Neural progenitor cell (in vitro differentiated cells): ENCODE results near the gene WHAMM. TPM values are rescaled to one million over a fixed set of nuclear protein-coding genes. Genes with fewer than 3 reads are reported as not detected.
"Not testable (repeated sequence)": the region's sequence is repeated elsewhere in the genome, so short reads cannot be mapped to it uniquely, and the experiment has no call there.

Experiments used
- DNase-seq: peaks from one replicate; pipeline ENCODE4 v3.0.0-alpha.2; 2016; ENCODE audit warnings: low spot score
- H2AFZ ChIP-seq: fragments of 200-600 bp; sonication (generic); replicated peaks from 2 replicates; pipeline ENCODE4 v1.6.1; 2016; ENCODE audit warnings: antibody characterized with exemption
- H3F3A ChIP-seq: fragments of 200-600 bp; sonication (generic); 2 replicates; pipeline ENCODE4 v1.6.1; 2016; ENCODE audit warnings: antibody characterized with exemption, low read depth
- H3K27ac ChIP-seq: fragments of 200-600 bp; sonication (generic); 2 replicates; pipeline ENCODE4 v1.5.1; 2016; ENCODE audit warnings: mild to moderate bottlenecking
- H3K27me3 ChIP-seq: fragments of 200-600 bp; sonication (generic); 2 replicates; pipeline ENCODE4 v1.6.1; 2016; ENCODE audit warnings: mild to moderate bottlenecking, moderate library complexity
- H3K36me3 ChIP-seq: fragments of 200-600 bp; sonication (generic); 2 replicates; pipeline ENCODE4 v1.5.1; 2016
- H3K4me1 ChIP-seq: fragments of 200-600 bp; sonication (generic); 2 replicates; pipeline ENCODE4 v1.6.1; 2016; ENCODE audit warnings: mixed run types
- H3K4me2 ChIP-seq: fragments of 200-600 bp; sonication (generic); 2 replicates; pipeline ENCODE4 v1.6.1; 2016
- H3K4me3 ChIP-seq: fragments of 200-600 bp; sonication (generic); 2 replicates; pipeline ENCODE4 v1.5.1; 2016
- H3K79me2 ChIP-seq: fragments of 200-600 bp; sonication (generic); 2 replicates; pipeline ENCODE4 v1.6.1; 2016; ENCODE audit warnings: low read depth
- H3K9ac ChIP-seq: fragments of 200-600 bp; sonication (generic); 2 replicates; pipeline ENCODE4 v1.6.1; 2016
- H3K9me3 ChIP-seq: fragments of 200-600 bp; sonication (generic); 2 replicates; pipeline ENCODE4 v1.5.1; 2016; ENCODE audit warnings: low read depth
- H4K20me1 ChIP-seq: fragments of 200-600 bp; sonication (generic); 2 replicates; pipeline ENCODE4 v1.6.1; 2016; ENCODE audit warnings: low read depth
- H3K27ac Mint-ChIP-seq: 3 replicates; pipeline ENCODE4 v1.8.0; 2021; ENCODE audit warnings: mixed read lengths
- H3K27me3 Mint-ChIP-seq: 2 replicates; pipeline ENCODE4 v1.8.0; 2022; ENCODE audit warnings: low read depth, mild to moderate bottlenecking, inconsistent platforms, moderate library complexity, mixed read lengths; ENCODE audit not compliant: insufficient read depth
- H3K36me3 Mint-ChIP-seq: 3 replicates; pipeline ENCODE4 v1.8.0; 2021; ENCODE audit warnings: mixed read lengths
- H3K4me1 Mint-ChIP-seq: 3 replicates; pipeline ENCODE4 v1.8.0; 2021; ENCODE audit warnings: mixed read lengths
- H3K4me3 Mint-ChIP-seq: 3 replicates; pipeline ENCODE4 v1.8.0; 2021; ENCODE audit warnings: mild to moderate bottlenecking, moderate library complexity, mixed read lengths
- H3K9me3 Mint-ChIP-seq: 3 replicates; pipeline ENCODE4 v1.8.0; 2020; ENCODE audit warnings: mixed read lengths
- CTCF ChIP-seq: fragments of 200-600 bp; sonication (generic); IDR thresholded peaks from 2 replicates; pipeline ENCODE4 v1.5.1; 2017; ENCODE audit warnings: antibody characterized with exemption, mild to moderate bottlenecking
- EZH2 ChIP-seq: fragments of 200-600 bp; sonication (generic); IDR thresholded peaks from 2 replicates; pipeline ENCODE4 v1.6.1; 2017; ENCODE audit warnings: antibody characterized with exemption, mild to moderate bottlenecking, moderate library complexity
- EZH2phosphoT487 ChIP-seq: fragments of 200-600 bp; sonication (generic); IDR thresholded peaks from 2 replicates; pipeline ENCODE4 v1.6.1; 2017; ENCODE audit warnings: antibody characterized with exemption
- total RNA-seq: library from RNA; depleted of rRNA; stranded (reverse); fragments of >200 nt; gene quantifications from 2 replicates; pipeline ENCODE4 v1.2.3, GENCODE V29; 2015; ENCODE audit warnings: low replicate concordance

WHAMM gene
- total RNA-seq: 1.9 and 3.1 TPM in 2 replicates

- peak within 1 kb of the TSS; percentile 77 for H3K4me2 ChIP-seq
- H3K9me3 ChIP-seq: no peaks in the 10 kb centered on the region
- peaks cover 21% of the 10 kb centered on the region for H3F3A ChIP-seq
- peaks cover 13% of the 10 kb centered on the region for H4K20me1 ChIP-seq
- Mint-ChIP-seq H3K27ac (peak within 1 kb of the TSS; percentile 60), H3K4me1 (peaks cover 25% of the 10 kb centered on the region), H3K27me3 (peaks cover 4% of the 10 kb centered on the region), H3K9me3 (no peaks in the 10 kb centered on the region), H3K4me3 (peak within 1 kb of the TSS; percentile 91), H3K36me3 (peaks cover 8% of the 10 kb centered on the region)
- peaks cover 23% of the 10 kb centered on the region for H3K27me3 ChIP-seq
- peak; percentile 96 for DNase-seq
- TF ChIP-seq CTCF: peak; percentile 45
- no peak for TF ChIP-seq EZH2
- H3K79me2 ChIP-seq: peaks cover 12% of the 10 kb centered on the region
- peak within 1 kb of the TSS; percentile 97 for H2AFZ ChIP-seq
- H3K9ac ChIP-seq: peak within 1 kb of the TSS; percentile 54
- H3K4me1 ChIP-seq: peaks cover 11% of the 10 kb centered on the region
- peak within 1 kb of the TSS; percentile 70 for H3K27ac ChIP-seq
- H3K4me3 ChIP-seq: peak within 1 kb of the TSS; percentile 87
- H3K36me3 ChIP-seq: no peaks in the 10 kb centered on the region
Observed at GRCh38 chr15:82809308-82810060, at the start of gene WHAMM. Gene WHAMM (plus strand): TSS chr15:82809628. CDS start chr15:82809727, 99 bp downstream.

GRCh38 chr15:82763361-82764116, 45.9 kb upstream of the WHAMM start:
- Histone ChIP-seq H3K4me1 (no peaks in the 10 kb centered on the region), H3K9me3 (no peaks in the 10 kb centered on the region), H3K79me2 (no peaks in the 10 kb centered on the region), H2AFZ (no peak overlapping the region), H3K27me3 (no peaks in the 10 kb centered on the region), H3F3A (no peaks in the 10 kb centered on the region), H3K9ac (no peak overlapping the region), H3K4me3 (no peak overlapping the region), H4K20me1 (no peaks in the 10 kb centered on the region), H3K27ac (no peak overlapping the region), H3K4me2 (no peak overlapping the region), H3K36me3 (no peaks in the 10 kb centered on the region)
- TF ChIP-seq EZH2phosphoT487 (no peak), EZH2 (no peak)
- no peaks in the 10 kb centered on the region for H3K4me1 Mint-ChIP-seq
- no peak overlapping the region for H3K4me3 Mint-ChIP-seq
- peaks cover 2% of the 10 kb centered on the region for H3K27me3 Mint-ChIP-seq
- H3K9me3 Mint-ChIP-seq: no peaks in the 10 kb centered on the region
- H3K36me3 Mint-ChIP-seq: peaks cover 4% of the 10 kb centered on the region
- no peak for DNase-seq
- no peak overlapping the region for H3K27ac Mint-ChIP-seq

GRCh38 chr15:82764117-82764490, 45.3 kb upstream of the WHAMM start:
- Histone ChIP-seq H3K4me1 (no peaks in the 10 kb centered on the region), H3K27me3 (no peaks in the 10 kb centered on the region), H2AFZ (no peak overlapping the region), H4K20me1 (no peaks in the 10 kb centered on the region), H3K4me3 (no peak overlapping the region), H3K9me3 (no peaks in the 10 kb centered on the region), H3K79me2 (no peaks in the 10 kb centered on the region), H3K36me3 (no peaks in the 10 kb centered on the region), H3K4me2 (no peak overlapping the region), H3F3A (no peaks in the 10 kb centered on the region), H3K27ac (no peak overlapping the region), H3K9ac (no peak overlapping the region)
- Mint-ChIP-seq H3K36me3 (peaks cover 4% of the 10 kb centered on the region), H3K27me3 (peaks cover 2% of the 10 kb centered on the region), H3K27ac (no peak overlapping the region), H3K4me1 (no peaks in the 10 kb centered on the region), H3K4me3 (no peak overlapping the region), H3K9me3 (no peaks in the 10 kb centered on the region)
- no peak for TF ChIP-seq EZH2
- no peak for DNase-seq

GRCh38 chr15:82764740-82765139, 44.7 kb upstream of the WHAMM start:
- Mint-ChIP-seq H3K4me1 (no peaks in the 10 kb centered on the region), H3K27me3 (peaks cover 2% of the 10 kb centered on the region), H3K36me3 (peaks cover 4% of the 10 kb centered on the region), H3K9me3 (no peaks in the 10 kb centered on the region), H3K4me3 (no peak overlapping the region), H3K27ac (no peak overlapping the region)
- no peaks in the 10 kb centered on the region for H3K9me3 ChIP-seq
- no peaks in the 10 kb centered on the region for H3K4me1 ChIP-seq
- H2AFZ ChIP-seq: no peak overlapping the region
- H3K4me2 ChIP-seq: no peak overlapping the region
- H3F3A ChIP-seq: no peaks in the 10 kb centered on the region
- no peaks in the 10 kb centered on the region for H3K79me2 ChIP-seq
- no peaks in the 10 kb centered on the region for H4K20me1 ChIP-seq
- H3K36me3 ChIP-seq: no peaks in the 10 kb centered on the region
- no peak overlapping the region for H3K4me3 ChIP-seq
- H3K27ac ChIP-seq: no peak overlapping the region
- DNase-seq: no peak
- no peak overlapping the region for H3K9ac ChIP-seq
- no peaks in the 10 kb centered on the region for H3K27me3 ChIP-seq
- TF ChIP-seq EZH2: no peak
- TF ChIP-seq EZH2phosphoT487: no peak

- not testable (repeated sequence) for H3K36me3 Mint-ChIP-seq, H3K27ac ChIP-seq, H3K9ac ChIP-seq, H4K20me1 ChIP-seq, H2AFZ ChIP-seq, H3K4me1 Mint-ChIP-seq, H3K27me3 ChIP-seq, DNase-seq, H3K4me2 ChIP-seq, H3F3A ChIP-seq, H3K27me3 Mint-ChIP-seq, H3K4me3 ChIP-seq, H3K9me3 Mint-ChIP-seq, H3K4me1 ChIP-seq, H3K4me3 Mint-ChIP-seq, H3K36me3 ChIP-seq, H3K79me2 ChIP-seq, H3K9me3 ChIP-seq
- peak overlapping the region; percentile 40 for H3K27ac Mint-ChIP-seq
Observed at GRCh38 chr15:82766201-82766600, 43.2 kb upstream of the WHAMM start.
